HCT116 (cell line): ENCODE data around the gene ETV7.

Experiments
- POLR2A ChIP-seq: IDR thresholded peaks from 2 replicates; pipeline ENCODE4 v1.7.0; 2011; ENCODE audit warnings: borderline replicate concordance; ENCODE audit not compliant: insufficient read depth, insufficient read length; ENCODE audit errors: extremely low read depth
- POLR2AphosphoS5 ChIP-seq: IDR thresholded peaks from 2 replicates; pipeline ENCODE4 v1.6.1; 2011; ENCODE audit warnings: mild to moderate bottlenecking, low read depth, low read length, moderate library complexity
- REST ChIP-seq: IDR thresholded peaks from 2 replicates; pipeline ENCODE4 v1.6.1; 2012; ENCODE audit warnings: low read depth

- TF ChIP-seq POLR2AphosphoS5 (no peak), REST (no peak), POLR2A (no peak)
These were observed 49.7 kb downstream of the ETV7 start for GRCh38 chr6:36337814-36338213.
